PFSK-1 (cell line): ENCODE data around the gene FANCC.

Experiments used
- FOXP2 ChIP-seq: optimal IDR thresholded peaks from 2 replicates; pipeline ENCODE3; 2011; ENCODE audit warnings: borderline replicate concordance, control low read depth, inconsistent platforms; ENCODE audit not compliant: insufficient read depth; ENCODE audit errors: extremely low read length, extremely low read depth
- POLR2AphosphoS5 ChIP-seq: IDR thresholded peaks from 2 replicates; pipeline ENCODE4 v1.6.1; 2012; ENCODE audit warnings: low read depth, mild to moderate bottlenecking, control low read depth, low read length, moderate library complexity
- SIN3A ChIP-seq: IDR thresholded peaks from 2 replicates; pipeline ENCODE4 v1.6.1; 2012; ENCODE audit warnings: mild to moderate bottlenecking, low read length, moderate library complexity, borderline replicate concordance; ENCODE audit not compliant: insufficient read depth
- TAF1 ChIP-seq: IDR thresholded peaks from 2 replicates; pipeline ENCODE4 v1.6.1; 2012; ENCODE audit warnings: low read length, control low read depth, borderline replicate concordance; ENCODE audit not compliant: insufficient read depth
- TF ChIP-seq, protein P1 (sequence below), 2 experiments: IDR thresholded peaks; 2 replicates each; pipeline versions ENCODE4 v1.6.1 to v1.8.0; 2011 to 2012; ENCODE audit warnings: low read depth in 2 of 2, low read length in 2 of 2, control low read depth in 1 of 2, inconsistent platforms in 1 of 2, mild to moderate bottlenecking in 1 of 2, moderate library complexity in 1 of 2; ENCODE audit not compliant: insufficient read depth in 1 of 2

DNA sequence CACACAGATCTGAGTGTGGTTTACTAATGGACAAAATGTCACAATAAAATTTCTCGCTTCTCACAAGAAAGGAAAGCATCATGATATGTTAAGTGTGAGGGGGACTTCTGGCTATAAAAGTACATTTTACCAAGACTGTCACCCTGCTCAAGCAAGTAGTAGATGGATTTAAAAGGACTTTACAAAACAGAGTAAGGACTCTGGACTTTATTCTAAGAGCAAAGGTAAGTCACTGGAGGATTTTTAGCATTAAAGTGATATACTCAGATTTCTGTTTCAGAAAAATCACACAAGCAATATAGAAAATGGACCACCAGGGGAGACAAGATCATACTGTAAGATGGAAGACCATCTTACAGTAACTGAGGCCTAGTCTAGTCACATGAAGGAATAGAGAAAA lies 19.7 kb downstream of the FANCC start:
- TF ChIP-seq POLR2AphosphoS5 (no peak), TAF1 (no peak), SIN3A (no peak), FOXP2 (no peak)
- TF ChIP-seq, protein P1, sequence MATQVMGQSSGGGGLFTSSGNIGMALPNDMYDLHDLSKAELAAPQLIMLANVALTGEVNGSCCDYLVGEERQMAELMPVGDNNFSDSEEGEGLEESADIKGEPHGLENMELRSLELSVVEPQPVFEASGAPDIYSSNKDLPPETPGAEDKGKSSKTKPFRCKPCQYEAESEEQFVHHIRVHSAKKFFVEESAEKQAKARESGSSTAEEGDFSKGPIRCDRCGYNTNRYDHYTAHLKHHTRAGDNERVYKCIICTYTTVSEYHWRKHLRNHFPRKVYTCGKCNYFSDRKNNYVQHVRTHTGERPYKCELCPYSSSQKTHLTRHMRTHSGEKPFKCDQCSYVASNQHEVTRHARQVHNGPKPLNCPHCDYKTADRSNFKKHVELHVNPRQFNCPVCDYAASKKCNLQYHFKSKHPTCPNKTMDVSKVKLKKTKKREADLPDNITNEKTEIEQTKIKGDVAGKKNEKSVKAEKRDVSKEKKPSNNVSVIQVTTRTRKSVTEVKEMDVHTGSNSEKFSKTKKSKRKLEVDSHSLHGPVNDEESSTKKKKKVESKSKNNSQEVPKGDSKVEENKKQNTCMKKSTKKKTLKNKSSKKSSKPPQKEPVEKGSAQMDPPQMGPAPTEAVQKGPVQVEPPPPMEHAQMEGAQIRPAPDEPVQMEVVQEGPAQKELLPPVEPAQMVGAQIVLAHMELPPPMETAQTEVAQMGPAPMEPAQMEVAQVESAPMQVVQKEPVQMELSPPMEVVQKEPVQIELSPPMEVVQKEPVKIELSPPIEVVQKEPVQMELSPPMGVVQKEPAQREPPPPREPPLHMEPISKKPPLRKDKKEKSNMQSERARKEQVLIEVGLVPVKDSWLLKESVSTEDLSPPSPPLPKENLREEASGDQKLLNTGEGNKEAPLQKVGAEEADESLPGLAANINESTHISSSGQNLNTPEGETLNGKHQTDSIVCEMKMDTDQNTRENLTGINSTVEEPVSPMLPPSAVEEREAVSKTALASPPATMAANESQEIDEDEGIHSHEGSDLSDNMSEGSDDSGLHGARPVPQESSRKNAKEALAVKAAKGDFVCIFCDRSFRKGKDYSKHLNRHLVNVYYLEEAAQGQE (IDR thresholded peaks at IDR 0.05; ENCODE audit: insufficient read depth in 1 of 2, low read depth in 2 of 2, low read length in 2 of 2), result no peak
